Neural progenitor cell (in vitro differentiated cells): Measurements from ENCODE around the gene RNF144A.

ENCODE experiments used
- EZH2 ChIP-seq: fragments of 200-600 bp; sonication (generic); IDR thresholded peaks from 2 replicates; pipeline ENCODE4 v1.6.1; 2017; ENCODE audit warnings: antibody characterized with exemption, mild to moderate bottlenecking, moderate library complexity
- TF ChIP-seq, protein P1 (sequence below): fragments of 200-600 bp; sonication (generic); IDR thresholded peaks from 2 replicates; pipeline ENCODE4 v1.5.1; 2017; ENCODE audit warnings: antibody characterized with exemption, mild to moderate bottlenecking

DNA sequence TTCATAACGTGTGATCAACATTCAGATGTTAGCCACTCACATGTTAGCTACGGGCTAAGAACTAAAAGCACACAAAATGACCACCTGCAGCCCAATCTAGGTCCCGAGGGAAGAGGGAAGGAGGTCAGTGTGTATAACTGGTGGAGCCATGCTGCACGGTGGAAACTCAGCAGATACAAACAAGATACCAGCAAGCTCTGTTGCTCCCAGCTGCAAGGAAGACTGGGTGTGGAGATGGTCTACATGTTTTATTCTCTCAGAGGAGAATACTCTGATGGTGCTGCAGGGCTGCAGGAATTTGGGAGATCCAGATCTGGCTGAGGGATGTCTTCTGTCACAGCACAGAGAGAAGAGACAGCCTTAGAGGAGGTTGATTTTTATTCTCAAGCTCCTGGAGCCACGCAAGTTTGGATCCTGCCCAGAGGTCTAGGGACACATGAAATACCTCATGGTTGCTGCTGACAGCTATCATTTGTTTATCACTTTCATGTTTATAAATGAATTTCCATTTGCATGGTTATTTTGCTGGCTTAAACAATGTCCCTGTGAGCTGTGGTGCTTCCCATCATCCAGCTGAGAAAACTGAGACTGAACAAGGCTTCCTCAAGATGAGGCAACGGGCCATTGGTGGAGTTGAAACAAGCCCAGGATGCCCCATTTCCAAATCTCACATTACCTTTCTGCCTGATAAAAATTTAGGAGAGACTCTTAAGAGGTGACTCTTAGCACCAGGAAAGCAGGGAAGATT lies 30.9 kb downstream of the RNF144A start:
- TF ChIP-seq EZH2 = no peak
- TF ChIP-seq, protein P1, sequence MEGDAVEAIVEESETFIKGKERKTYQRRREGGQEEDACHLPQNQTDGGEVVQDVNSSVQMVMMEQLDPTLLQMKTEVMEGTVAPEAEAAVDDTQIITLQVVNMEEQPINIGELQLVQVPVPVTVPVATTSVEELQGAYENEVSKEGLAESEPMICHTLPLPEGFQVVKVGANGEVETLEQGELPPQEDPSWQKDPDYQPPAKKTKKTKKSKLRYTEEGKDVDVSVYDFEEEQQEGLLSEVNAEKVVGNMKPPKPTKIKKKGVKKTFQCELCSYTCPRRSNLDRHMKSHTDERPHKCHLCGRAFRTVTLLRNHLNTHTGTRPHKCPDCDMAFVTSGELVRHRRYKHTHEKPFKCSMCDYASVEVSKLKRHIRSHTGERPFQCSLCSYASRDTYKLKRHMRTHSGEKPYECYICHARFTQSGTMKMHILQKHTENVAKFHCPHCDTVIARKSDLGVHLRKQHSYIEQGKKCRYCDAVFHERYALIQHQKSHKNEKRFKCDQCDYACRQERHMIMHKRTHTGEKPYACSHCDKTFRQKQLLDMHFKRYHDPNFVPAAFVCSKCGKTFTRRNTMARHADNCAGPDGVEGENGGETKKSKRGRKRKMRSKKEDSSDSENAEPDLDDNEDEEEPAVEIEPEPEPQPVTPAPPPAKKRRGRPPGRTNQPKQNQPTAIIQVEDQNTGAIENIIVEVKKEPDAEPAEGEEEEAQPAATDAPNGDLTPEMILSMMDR = no peak
